Hindlimb muscle (tissue), 1 donor: ENCODE data around the gene EYA4. TPM values are rescaled to one million over a fixed set of nuclear protein-coding genes. Genes with fewer than 3 reads are reported as not detected.
"Not testable (repeated sequence)": the region's sequence is repeated elsewhere in the genome, so short reads cannot be mapped to it uniquely, and the experiment has no call there.

Experiments
- DNase-seq: peaks from one replicate; pipeline ENCODE4 v3.0.0-alpha.2; 2013
- polyA plus RNA-seq: library from polyadenylated mRNA; unstranded; fragments of 120-200 nt; gene quantifications from one replicate; pipeline ENCODE4 v1.2.1, GENCODE V29; 2013; ENCODE audit not compliant: insufficient read length

EYA4 gene
- polyA plus RNA-seq, 1 donor, result 27.1 TPM

- DNase-seq, result no peak
Observed at GRCh38 chr6:133539502-133540259, 298.5 kb downstream of the EYA4 start.

- no peak for DNase-seq
Observed at GRCh38 chr6:133540361-133540760, 299.2 kb downstream of the EYA4 start.

DNA sequence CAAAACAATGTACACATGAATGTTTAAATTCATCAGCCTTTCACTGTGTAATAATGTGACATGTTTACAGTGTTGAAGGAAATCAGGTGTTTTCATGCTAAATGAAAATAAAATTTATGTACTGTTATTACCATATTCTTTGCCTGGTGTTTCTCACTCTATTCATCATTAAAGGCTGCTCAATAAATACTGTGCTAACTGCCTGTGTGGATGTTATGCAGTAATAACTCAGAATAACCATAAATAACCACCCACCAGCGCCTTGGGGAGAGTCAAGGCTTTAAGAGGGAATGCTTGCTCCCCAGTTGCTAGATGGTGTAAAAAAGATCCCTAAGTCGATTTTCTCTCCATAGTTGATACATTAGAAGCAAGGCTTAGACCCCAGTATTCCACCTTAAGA, 299.9 kb downstream of the EYA4 start:
- DNase-seq, result no peak

GRCh38 chr6:133542056-133542821, 301.1 kb downstream of the EYA4 start:
- no peak for DNase-seq

- no peak for DNase-seq
Observed at GRCh38 chr6:133544419-133544818, 303.3 kb downstream of the EYA4 start.

- no peak for DNase-seq
Observed at GRCh38 chr6:133546098-133546497, 304.9 kb downstream of the EYA4 start.

DNA sequence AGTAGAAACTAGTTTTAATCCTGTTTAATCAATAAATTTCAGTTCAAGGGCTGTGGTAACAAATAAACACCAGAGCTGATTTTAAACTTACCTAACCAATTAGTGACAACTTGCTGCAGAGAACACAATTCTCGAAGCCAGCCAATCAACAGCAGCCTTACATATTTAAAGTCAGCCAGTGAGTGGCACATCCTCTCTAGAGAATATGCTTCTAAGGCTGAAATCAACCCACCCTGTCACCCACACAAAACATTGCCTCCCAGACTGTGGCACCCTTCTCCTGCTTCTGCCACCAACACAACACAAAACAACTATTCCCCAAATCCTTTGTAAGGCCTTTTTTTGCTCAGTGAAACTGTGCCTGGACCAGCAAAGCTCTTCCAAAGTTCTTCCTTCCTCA, 306.0 kb downstream of the EYA4 start:
- no peak for DNase-seq

GRCh38 chr6:133548423-133549159, 307.4 kb downstream of the EYA4 start:
- DNase-seq, result no peak

GRCh38 chr6:133549371-133549801, 308.2 kb downstream of the EYA4 start:
- no peak for DNase-seq

DNA sequence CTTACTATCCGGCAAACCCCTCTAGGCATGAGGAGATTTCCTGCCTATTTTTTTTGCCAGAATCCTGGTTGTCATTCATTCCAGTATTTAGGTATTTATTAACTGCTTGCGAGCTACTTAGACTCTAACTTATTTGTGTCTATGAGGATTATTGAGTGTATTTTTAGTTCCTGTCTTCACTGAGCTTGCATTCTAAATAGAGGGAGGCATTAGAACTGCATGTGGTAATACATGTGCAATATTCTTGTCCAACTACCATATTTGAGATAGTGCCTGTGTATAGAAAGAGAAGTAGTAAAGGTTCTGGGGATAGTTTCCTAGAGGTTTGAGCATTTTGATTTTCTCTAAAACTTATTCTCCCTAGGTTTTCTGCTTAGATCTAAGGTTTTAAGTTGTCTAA, 308.9 kb downstream of the EYA4 start:
- DNase-seq, result no peak

DNA sequence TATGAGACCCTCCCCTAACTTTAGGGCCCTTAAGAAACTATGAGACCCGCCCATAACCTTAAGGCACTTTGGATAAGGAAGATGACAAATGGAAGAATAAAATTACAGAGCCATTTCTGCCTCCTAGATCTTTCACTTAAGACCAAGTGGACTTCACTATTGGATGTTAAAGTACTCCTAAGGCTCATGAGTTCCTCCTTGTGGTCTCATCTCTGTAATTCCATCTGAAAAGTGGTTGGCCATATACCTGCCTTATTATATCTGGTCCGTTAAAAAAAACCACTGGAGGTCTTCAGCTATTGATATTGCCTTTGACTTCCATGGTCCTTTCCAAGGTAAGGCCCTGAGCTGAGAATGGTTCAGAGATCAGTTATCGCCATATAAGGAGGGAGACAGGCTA, 310.3 kb downstream of the EYA4 start:
- DNase-seq, result no peak

GRCh38 chr6:133551847-133552341, 310.7 kb downstream of the EYA4 start:
- DNase-seq, result no peak

- DNase-seq, result peak; percentile 61
Observed at GRCh38 chr6:133553652-133554051, 312.5 kb downstream of the EYA4 start.

GRCh38 chr6:133554121-133554520, 313.0 kb downstream of the EYA4 start:
- DNase-seq, result not testable (repeated sequence)

- no peak for DNase-seq
Observed at GRCh38 chr6:133555685-133556084, 314.5 kb downstream of the EYA4 start.

DNA sequence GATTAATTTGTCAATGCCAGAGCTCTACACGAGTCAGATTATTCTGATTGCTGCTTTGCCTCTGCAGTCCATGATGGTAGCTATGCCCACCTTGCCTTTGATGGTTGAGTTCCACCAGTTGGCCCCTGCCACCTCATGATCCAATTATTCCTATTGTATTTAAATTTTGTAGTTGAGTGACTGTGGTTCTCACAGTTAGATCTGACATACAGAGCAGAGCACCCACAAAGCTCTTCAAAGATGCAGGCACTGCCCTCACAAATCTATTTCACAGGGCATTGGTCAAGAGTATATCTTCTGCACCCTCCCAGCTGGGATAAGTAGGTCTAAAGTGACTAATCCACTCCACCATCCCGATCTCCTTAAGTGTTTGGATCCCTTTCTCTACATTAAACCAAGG, 318.8 kb downstream of the EYA4 start:
- no peak for DNase-seq

DNA sequence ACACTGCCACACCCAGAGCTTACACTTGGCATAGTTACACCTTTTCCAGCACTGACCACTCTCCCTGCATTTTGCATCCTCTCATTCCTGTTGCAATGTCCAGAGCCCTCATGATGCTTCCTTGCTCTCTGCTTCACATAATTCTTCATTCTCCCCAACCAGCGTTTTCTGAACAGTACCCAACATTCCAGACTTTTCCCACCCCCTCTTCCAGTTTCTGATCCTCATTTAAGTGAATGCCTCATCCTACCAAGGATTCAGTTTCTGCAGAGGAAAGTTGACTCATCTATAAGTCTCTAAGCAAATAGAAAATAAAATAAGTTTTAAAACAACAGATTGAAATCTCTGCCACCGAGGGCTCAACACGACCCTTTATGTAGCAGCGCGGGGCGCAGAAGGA, 326.5 kb downstream of the EYA4 start:
- no peak for DNase-seq

GRCh38 chr6:133568970-133569889, 328.1 kb downstream of the EYA4 start:
- peak; percentile 64 for DNase-seq

GRCh38 chr6:133571681-133572080, 330.5 kb downstream of the EYA4 start:
- no peak for DNase-seq

DNA sequence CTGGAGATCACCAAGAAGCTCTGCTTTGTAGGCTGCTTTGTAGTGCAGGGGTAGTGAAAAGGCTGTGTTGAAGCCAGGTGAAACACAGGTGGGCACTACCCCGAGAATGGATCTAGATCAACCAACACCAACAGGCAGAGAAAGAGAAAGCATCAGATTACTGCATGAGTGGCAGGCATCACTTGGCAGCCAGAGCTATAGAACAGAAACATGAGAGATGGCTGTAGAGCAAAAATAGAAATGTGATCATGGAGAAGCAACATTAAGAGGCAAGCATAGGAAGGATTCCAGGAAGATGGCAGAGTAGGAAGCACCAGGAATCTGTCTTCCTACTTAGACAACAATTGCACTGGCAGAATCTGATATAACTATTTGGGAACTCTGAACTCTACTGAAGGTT, 336.7 kb downstream of the EYA4 start:
- no peak for DNase-seq
